GM19025 (cell line): ENCODE results near the gene KANSL3.

Experiments used
- ATAC-seq: cut with Tn5 transposase; IDR thresholded peaks from one replicate; pipeline ENCODE4 v1.9.1; 2021; ENCODE audit warnings: mild to moderate bottlenecking, low read depth, moderate library complexity; ENCODE audit not compliant: unreplicated experiment

Gene KANSL3

DNA sequence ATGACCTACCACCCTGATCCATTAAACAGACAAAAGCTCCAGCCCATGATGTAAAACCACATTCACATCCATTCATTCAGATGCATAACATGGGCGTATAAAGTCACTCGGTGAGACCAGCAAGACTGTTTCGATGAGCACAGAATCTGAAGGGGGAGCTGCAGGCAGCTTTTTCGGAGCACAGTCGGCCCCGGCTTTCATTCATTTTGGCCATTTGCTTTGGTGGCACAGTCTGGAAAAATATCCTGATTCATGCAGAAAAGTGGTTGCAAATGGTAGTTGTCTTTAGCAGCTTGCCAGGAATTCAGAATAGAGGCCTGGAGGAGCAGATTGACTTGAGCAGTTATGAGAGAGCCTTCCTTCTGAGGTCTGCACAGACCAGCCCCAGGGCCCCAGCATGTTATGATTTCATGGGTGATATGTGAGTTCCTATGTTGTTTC, 90.4 kb downstream of the KANSL3 start:
- ATAC-seq, result no peak

DNA sequence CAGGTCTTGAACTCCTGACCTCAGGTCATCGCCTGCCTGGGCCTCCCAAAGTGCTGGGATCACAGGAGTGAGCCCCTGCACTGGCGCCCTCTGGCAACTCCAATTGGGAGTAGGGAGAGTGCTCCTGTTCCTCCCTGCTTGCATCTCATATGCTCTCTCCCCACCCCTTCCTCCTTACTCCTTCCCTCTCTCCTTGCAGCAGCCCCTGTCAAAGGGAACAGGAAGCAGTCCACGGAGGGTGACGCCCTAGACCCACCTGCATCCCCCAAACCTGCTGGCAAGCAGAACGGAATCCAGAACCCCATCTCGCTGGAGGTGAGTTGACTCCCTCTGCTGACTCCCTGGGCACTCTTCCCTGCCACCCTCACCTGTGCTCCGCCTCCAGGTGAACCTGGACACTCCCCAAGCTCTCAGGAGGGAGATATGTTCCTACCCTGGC, 90.9 kb downstream of the KANSL3 start:
- no peak for ATAC-seq

DNA sequence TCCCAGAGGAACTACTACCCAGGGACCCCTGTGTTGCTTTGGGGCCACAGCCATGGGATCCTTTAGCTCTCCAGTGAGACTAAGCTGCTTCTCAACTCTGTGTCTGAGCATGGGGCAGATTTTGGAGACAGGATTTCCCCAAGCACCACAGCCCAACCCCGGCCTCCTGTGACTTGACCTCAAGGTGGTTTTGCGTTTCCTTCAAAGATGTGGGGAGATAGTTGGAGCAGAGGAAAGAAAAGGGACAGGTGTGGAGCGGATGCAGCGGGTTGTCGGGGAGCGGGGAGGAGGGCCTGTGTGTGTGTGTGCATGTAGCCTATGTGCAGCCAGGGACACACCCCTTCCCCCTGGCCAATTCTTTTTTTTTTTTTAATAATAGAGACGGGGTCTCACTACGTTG, 91.3 kb downstream of the KANSL3 start:
- no peak for ATAC-seq

DNA sequence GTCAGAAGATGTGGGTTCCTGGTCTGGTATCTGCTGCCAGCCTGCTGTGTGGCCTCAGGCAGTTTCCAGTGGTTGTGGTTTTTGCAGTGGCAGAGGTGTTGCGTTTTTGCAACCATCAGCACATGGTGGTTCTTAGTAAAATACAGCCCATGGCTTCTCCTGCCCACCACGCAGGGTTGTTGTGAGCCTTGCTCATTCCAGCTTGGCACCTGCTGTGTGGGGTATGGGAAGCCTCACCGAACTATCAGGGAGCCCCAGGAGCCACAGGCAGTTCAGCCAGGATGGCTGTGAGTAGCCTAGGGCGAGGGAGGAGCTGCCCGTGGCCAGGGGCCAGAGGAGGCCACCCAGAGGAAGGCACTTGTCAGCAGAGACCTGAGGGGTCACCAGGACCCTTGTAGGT, 91.8 kb downstream of the KANSL3 start:
- ATAC-seq, result no peak
